Ovary (tissue), 3 donors: ENCODE results near the gene DUSP1.

Experiments
- CTCF ChIP-seq, 3 donors: fragments of 450-650 bp in 2 of 3; fragments of 200-600 bp in 1 of 3; IDR thresholded peaks; one replicate each; pipeline versions ENCODE4 v1.5.1 to v1.8.0; 2016 to 2022; ENCODE audit warnings: antibody characterized with exemption in 3 of 3, mild to moderate bottlenecking in 1 of 3
- POLR2A ChIP-seq: fragments of 450-650 bp; IDR thresholded peaks from one replicate; pipeline ENCODE4 v1.6.1; 2017; ENCODE audit warnings: antibody characterized with exemption, mild to moderate bottlenecking, moderate library complexity
- donor health status: DM: no; HTN: no; CAD: no.

GRCh38 chr5:172764861-172765765, 5.9 kb downstream of the DUSP1 start:
- TF ChIP-seq CTCF (IDR thresholded peaks at IDR 0.05) (no peak), POLR2A (no peak)
